HUES6 (cell line): ENCODE data around the gene DST.

Source experiments
- H3K27ac ChIP-seq: 2 replicates; pipeline ENCODE4 v1.7.0; 2013; ENCODE audit warnings: low read depth, mild to moderate bottlenecking, low read length, inconsistent platforms
- H3K27me3 ChIP-seq: 2 replicates; pipeline ENCODE4 v1.6.1; 2013; ENCODE audit warnings: low read length; ENCODE audit not compliant: control insufficient read depth, insufficient read depth
- H3K36me3 ChIP-seq: 2 replicates; pipeline ENCODE4 v1.6.1; 2013; ENCODE audit warnings: low read length; ENCODE audit not compliant: control insufficient read depth, insufficient read depth
- H3K4me1 ChIP-seq: 2 replicates; pipeline ENCODE4 v1.6.1; 2013; ENCODE audit warnings: low read length; ENCODE audit not compliant: control insufficient read depth, insufficient read depth
- H3K4me3 ChIP-seq: 2 replicates; pipeline ENCODE4 v1.5.1; 2013; ENCODE audit warnings: low read depth, low read length
- H3K9ac ChIP-seq: one replicate; pipeline ENCODE4 v1.6.1; 2013; ENCODE audit warnings: mild to moderate bottlenecking, low read length
- H3K9me3 ChIP-seq: 2 replicates; pipeline ENCODE4 v1.6.1; 2013; ENCODE audit warnings: low read depth, low read length; ENCODE audit not compliant: control insufficient read depth, insufficient read depth

DST gene

GRCh38 chr6:56522495-56523270, 120.0 kb downstream of the DST start:
- Histone ChIP-seq H3K9me3 (no peaks in the 10 kb centered on the region), H3K4me1 (peaks cover 46% of the 10 kb centered on the region), H3K36me3 (peaks cover 22% of the 10 kb centered on the region), H3K9ac (no peak overlapping the region), H3K27me3 (no peaks in the 10 kb centered on the region), H3K27ac (peak overlapping the region; percentile 61; the same call in 1 of the 2 replicates), H3K4me3 (no peak overlapping the region)

- Histone ChIP-seq H3K36me3 (peaks cover 21% of the 10 kb centered on the region), H3K27me3 (no peaks in the 10 kb centered on the region), H3K4me3 (no peak overlapping the region), H3K9me3 (no peaks in the 10 kb centered on the region), H3K27ac (peak overlapping the region; percentile 61), H3K9ac (no peak overlapping the region), H3K4me1 (peaks cover 46% of the 10 kb centered on the region)
Measured at GRCh38 chr6:56521976-56522375, 120.7 kb downstream of the DST start.

GRCh38 chr6:56521454-56521853, 121.2 kb downstream of the DST start:
- peaks cover 46% of the 10 kb centered on the region for H3K4me1 ChIP-seq
- H3K36me3 ChIP-seq: peaks cover 23% of the 10 kb centered on the region

GRCh38 chr6:56520218-56520617, 122.5 kb downstream of the DST start:
- no peaks in the 10 kb centered on the region for H3K9me3 ChIP-seq
- H3K9ac ChIP-seq: no peak overlapping the region
- H3K27me3 ChIP-seq: no peaks in the 10 kb centered on the region
- H3K27ac ChIP-seq: no peak overlapping the region
- no peak overlapping the region for H3K4me3 ChIP-seq
- peaks cover 34% of the 10 kb centered on the region for H3K4me1 ChIP-seq
- H3K36me3 ChIP-seq: peaks cover 21% of the 10 kb centered on the region

More at GRCh38 chr6:56521454-56521853, 121.2 kb downstream of the DST start:
- Histone ChIP-seq H3K27me3 (no peaks in the 10 kb centered on the region), H3K9me3 (no peaks in the 10 kb centered on the region), H3K27ac (peak overlapping the region; percentile 61; the same call in 1 of the 2 replicates), H3K4me3 (no peak overlapping the region), H3K9ac (no peak overlapping the region)

GRCh38 chr6:56518995-56519767, 123.5 kb downstream of the DST start:
- Histone ChIP-seq H3K27me3 (no peaks in the 10 kb centered on the region), H3K27ac (no peak overlapping the region), H3K4me1 (peaks cover 26% of the 10 kb centered on the region), H3K9me3 (no peaks in the 10 kb centered on the region), H3K4me3 (no peak overlapping the region), H3K36me3 (peaks cover 32% of the 10 kb centered on the region), H3K9ac (no peak overlapping the region)

GRCh38 chr6:56517155-56517745, 125.4 kb downstream of the DST start:
- Histone ChIP-seq H3K36me3 (peaks cover 38% of the 10 kb centered on the region), H3K27ac (no peak overlapping the region), H3K27me3 (no peaks in the 10 kb centered on the region), H3K9me3 (no peaks in the 10 kb centered on the region), H3K9ac (no peak overlapping the region), H3K4me1 (peaks cover 8% of the 10 kb centered on the region), H3K4me3 (no peak overlapping the region)

GRCh38 chr6:56516003-56516402, 126.7 kb downstream of the DST start:
- H3K27me3 ChIP-seq: no peaks in the 10 kb centered on the region
- no peaks in the 10 kb centered on the region for H3K4me1 ChIP-seq
- no peak overlapping the region for H3K27ac ChIP-seq
- peaks cover 41% of the 10 kb centered on the region for H3K36me3 ChIP-seq
- H3K9me3 ChIP-seq: no peaks in the 10 kb centered on the region
- no peak overlapping the region for H3K4me3 ChIP-seq
- no peak overlapping the region for H3K9ac ChIP-seq

GRCh38 chr6:56515081-56515905, 127.4 kb downstream of the DST start:
- Histone ChIP-seq H3K27me3 (no peaks in the 10 kb centered on the region), H3K9ac (no peak overlapping the region), H3K27ac (no peak overlapping the region), H3K36me3 (peaks cover 44% of the 10 kb centered on the region), H3K9me3 (no peaks in the 10 kb centered on the region), H3K4me3 (no peak overlapping the region), H3K4me1 (no peaks in the 10 kb centered on the region)

- no peaks in the 10 kb centered on the region for H3K9me3 ChIP-seq
- no peak overlapping the region for H3K27ac ChIP-seq
- no peaks in the 10 kb centered on the region for H3K27me3 ChIP-seq
- H3K36me3 ChIP-seq: peaks cover 47% of the 10 kb centered on the region
- no peaks in the 10 kb centered on the region for H3K4me1 ChIP-seq
- H3K9ac ChIP-seq: no peak overlapping the region
- no peak overlapping the region for H3K4me3 ChIP-seq
Measured at GRCh38 chr6:56514395-56514794, 128.3 kb downstream of the DST start.

- H3K9me3 ChIP-seq: no peaks in the 10 kb centered on the region
- no peak overlapping the region for H3K27ac ChIP-seq
- H3K4me3 ChIP-seq: no peak overlapping the region
- H3K9ac ChIP-seq: no peak overlapping the region
- no peaks in the 10 kb centered on the region for H3K4me1 ChIP-seq
- no peaks in the 10 kb centered on the region for H3K27me3 ChIP-seq
- H3K36me3 ChIP-seq: peaks cover 55% of the 10 kb centered on the region
Measured at GRCh38 chr6:56513631-56514030, 129.1 kb downstream of the DST start.
